ENCODE data around the gene RAD21L1. TPM values are rescaled to one million over a fixed set of nuclear protein-coding genes. Genes with fewer than 3 reads are reported as not detected.

The RAD21L1 gene
- total and polyA plus RNA-seq, 2 of the 8 experiments (the other 6 are each of a cell fraction or from before 2014, with no cell fraction given), result 0.06 to 0.26 TPM

DNA sequence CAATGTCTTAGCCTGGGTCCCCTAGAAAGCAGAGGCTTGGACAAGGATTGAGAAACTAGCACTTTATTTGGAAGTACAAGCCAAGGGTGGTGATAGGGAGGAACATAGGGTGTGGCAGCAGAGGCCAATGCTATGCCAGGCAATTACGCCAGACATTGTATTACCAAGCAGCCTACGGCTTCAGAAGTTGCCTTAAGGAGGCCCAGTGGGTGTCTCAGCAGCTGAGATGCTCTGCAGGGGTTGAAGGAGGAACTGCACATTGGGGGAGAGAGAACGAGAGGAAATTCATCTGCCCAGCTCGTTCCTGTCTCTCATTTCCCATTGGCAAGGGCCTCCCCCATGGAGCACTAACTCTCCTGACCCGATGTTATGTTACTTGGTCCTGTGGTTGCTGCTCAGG, 21.7 kb upstream of the RAD21L1 start:
- Histone ChIP-seq H3K27me3 (replicated peaks in 1 of 4; ENCODE audit: control insufficient read depth in 3 of 4, extremely low read depth in 1 of 4, insufficient read depth in 3 of 4, low read length in 3 of 4) (no peaks in the 10 kb centered on the region; a peak in 1 of 7 replicates), H4K91ac (replicated peaks; ENCODE audit: insufficient read length, low read length) (no peak overlapping the region), H2BK12ac (ENCODE audit: low read depth, low read length) (no peak overlapping the region), H3K56ac (replicated peaks; ENCODE audit: insufficient read length, low read depth, low read length) (no peak overlapping the region), H2BK20ac (ENCODE audit: low read length) (no peak overlapping the region; the same call in 1 of the 2 replicates), H2AFZ (ENCODE audit: low read length) (no peak overlapping the region), H3K36me3 (ENCODE audit: control insufficient read depth in 2 of 4, insufficient read depth in 4 of 4, low read length in 3 of 4) (no peaks in the 10 kb centered on the region), H3K14ac (ENCODE audit: insufficient read length) (no peak overlapping the region), H4K8ac (ENCODE audit: extremely low read depth, insufficient read depth, low read length) (no peak overlapping the region), H4K20me1 (replicated peaks in 1 of 2; ENCODE audit: control insufficient read depth in 1 of 2, insufficient read depth in 2 of 2, low read length in 2 of 2) (no peaks in the 10 kb centered on the region), H3K23me2 (ENCODE audit: low read depth, low read length) (no peaks in the 10 kb centered on the region), H3K27ac (ENCODE audit: low read depth, low read length) (no peak overlapping the region), H3K4me1 (replicated peaks in 1 of 4; ENCODE audit: control insufficient read depth in 3 of 4, insufficient read depth in 4 of 4, low read length in 3 of 4) (no peaks in the 10 kb centered on the region), H3K9me3 (ENCODE audit: insufficient read depth in 2 of 2, low read depth in 1 of 2, low read length in 1 of 2) (no peaks in the 10 kb centered on the region), H3K23ac (ENCODE audit: insufficient read length) (no peak overlapping the region), H3K9ac (replicated peaks in 1 of 4; ENCODE audit: extremely low read depth in 1 of 4, low read depth in 3 of 4, low read length in 3 of 4) (no peak overlapping the region), H3K18ac (ENCODE audit: extremely low read depth, low read length) (no peak overlapping the region), H3K4me2 (ENCODE audit: insufficient read depth in 1 of 2, low read depth in 2 of 2, low read length in 2 of 2) (no peak overlapping the region), H2BK15ac (ENCODE audit: low read length) (no peak overlapping the region), H3K4me3 (ENCODE audit: extremely low read depth in 1 of 4, insufficient read depth in 2 of 4, low read depth in 3 of 4, low read length in 4 of 4) (no peak overlapping the region), H2BK120ac (replicated peaks; ENCODE audit: low read depth, low read length) (no peak overlapping the region), H3K4ac (replicated peaks; ENCODE audit: insufficient read length, low read depth, low read length) (no peak overlapping the region), H3K79me2 (ENCODE audit: control insufficient read depth in 1 of 2, insufficient read depth in 2 of 2, low read length in 2 of 2) (no peaks in the 10 kb centered on the region), H2AK5ac (ENCODE audit: low read depth, low read length) (no peak overlapping the region), H3K79me1 (ENCODE audit: low read depth, low read length) (no peaks in the 10 kb centered on the region), H2BK5ac (ENCODE audit: low read depth, low read length) (no peak overlapping the region), H4K5ac (ENCODE audit: insufficient read length, low read depth, low read length) (no peak overlapping the region)
- 90% methylated on average over 5 of the region's 5 CpGs; no CpG with 5 or more reads in 1 of the 2 experiments for WGBS, 2 experiments (ENCODE audit: extremely low coverage in 1 of 2, insufficient coverage in 1 of 2, insufficient read length in 1 of 2, insufficient replicate concordance in 2 of 2, low coverage in 1 of 2, low lambda C conversion rate in 2 of 2, missing lambda C conversion rate in 1 of 2)
- TF ChIP-seq POLR2AphosphoS5 (IDR thresholded peaks at IDR 0.05; ENCODE audit: low read depth, low read length), result no peak
- TF ChIP-seq SIN3A (conservative IDR thresholded peaks at IDR 0.05 in 1 of 2, IDR thresholded peaks at IDR 0.05 in 1 of 2; ENCODE audit: low read depth in 1 of 2, low read length in 2 of 2), result no peak
- TF ChIP-seq RNF2 (IDR thresholded peaks at IDR 0.05; ENCODE audit: borderline replicate concordance, low read depth, low read length, missing control alignments, poor library complexity, severe bottlenecking), result no peak
- TF ChIP-seq CHD2 (IDR thresholded peaks at IDR 0.05; ENCODE audit: low read length), result no peak
- no peak for TF ChIP-seq BACH1 (IDR thresholded peaks at IDR 0.05; ENCODE audit: low read length)
- no peak for TF ChIP-seq TEAD4 (IDR thresholded peaks at IDR 0.05; ENCODE audit: low read depth, low read length)
- TF ChIP-seq, protein P1, sequence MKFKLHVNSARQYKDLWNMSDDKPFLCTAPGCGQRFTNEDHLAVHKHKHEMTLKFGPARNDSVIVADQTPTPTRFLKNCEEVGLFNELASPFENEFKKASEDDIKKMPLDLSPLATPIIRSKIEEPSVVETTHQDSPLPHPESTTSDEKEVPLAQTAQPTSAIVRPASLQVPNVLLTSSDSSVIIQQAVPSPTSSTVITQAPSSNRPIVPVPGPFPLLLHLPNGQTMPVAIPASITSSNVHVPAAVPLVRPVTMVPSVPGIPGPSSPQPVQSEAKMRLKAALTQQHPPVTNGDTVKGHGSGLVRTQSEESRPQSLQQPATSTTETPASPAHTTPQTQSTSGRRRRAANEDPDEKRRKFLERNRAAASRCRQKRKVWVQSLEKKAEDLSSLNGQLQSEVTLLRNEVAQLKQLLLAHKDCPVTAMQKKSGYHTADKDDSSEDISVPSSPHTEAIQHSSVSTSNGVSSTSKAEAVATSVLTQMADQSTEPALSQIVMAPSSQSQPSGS (IDR thresholded peaks at IDR 0.05; ENCODE audit: low read length), result no peak
- no peak for TF ChIP-seq SIX5 (IDR thresholded peaks at IDR 0.05; ENCODE audit: low read depth, low read length)
- no peak for TF ChIP-seq TCF12 (IDR thresholded peaks at IDR 0.05; ENCODE audit: low read depth, low read length)
- no peak for TF ChIP-seq ASH2L (IDR thresholded peaks at IDR 0.05; ENCODE audit: low read length)
- ChIA-PET POLR2A (ENCODE audit: partially characterized antibody) (no interaction called here), CTCF (ENCODE audit: partially characterized antibody) (interaction anchor here (1.2 to 11.9 kb wide), 3 partner anchors 8 to 26 kb away, joined by 4 to 101 read pairs (median 4); no protein-coding TSS in a partner anchor)
- DNase-seq (ENCODE audit: low read depth in 1 of 2, low spot score in 2 of 2) (no peak), FAIRE-seq (no peak)

All from H1 (cell line).